Panc1 (cell line): ENCODE data around the gene WIZ.

Experiments
- CTCF ChIP-seq: fragments of 450-650 bp; IDR thresholded peaks from 2 replicates; pipeline ENCODE4 v1.5.1; 2017; ENCODE audit warnings: mild to moderate bottlenecking
- POLR2AphosphoS5 ChIP-seq: IDR thresholded peaks from 2 replicates; pipeline ENCODE4 v1.6.1; 2012; ENCODE audit warnings: mild to moderate bottlenecking, low read depth, low read length, moderate library complexity
- TCF7L2 ChIP-seq: IDR thresholded peaks from 2 replicates; pipeline ENCODE4 v1.6.1; 2011; ENCODE audit warnings: mild to moderate bottlenecking, low read depth, low read length, inconsistent platforms

GRCh38 chr19:15453906-15454860 lies 4.4 kb upstream of the WIZ start:
- TF ChIP-seq CTCF (no peak; the same call in 1 of the 2 replicates), POLR2AphosphoS5 (no peak), TCF7L2 (no peak)
